SK-N-SH (cell line): Measurements from ENCODE around the gene G6PD. TPM values are rescaled to one million over a fixed set of nuclear protein-coding genes. Genes with fewer than 3 reads are reported as not detected.

Experiments used
- CTCF ChIA-PET: fragments of 300-600, 350-600 bp; formaldehyde crosslinking; extraction: SDS; loops from one replicate; lab custom pipeline; 2021; lab: Yijun Ruan, JAX
- POLR2A ChIA-PET: fragments of 350-600 bp; sonication (Branson Sonifier 250); formaldehyde crosslinking; extraction: SDS; loops from one replicate; lab custom pipeline; 2020; ENCODE audit warnings: antibody characterized with exemption, inconsistent platforms; lab: Yijun Ruan, JAX
- DNase-seq: peaks from one replicate; pipeline ENCODE4 v3.0.0; 2012
- H2AFZ ChIP-seq: fragments of 200-600 bp; sonication (generic); 2 replicates; pipeline ENCODE4 v1.8.1; 2016; ENCODE audit warnings: antibody characterized with exemption, mild to moderate bottlenecking, low read depth
- H3F3A ChIP-seq: fragments of 200-600 bp; sonication (generic); replicated peaks from 2 replicates; pipeline ENCODE3; 2016; ENCODE audit warnings: antibody characterized with exemption, mild to moderate bottlenecking; ENCODE audit not compliant: insufficient read depth
- H3K27ac ChIP-seq, 2 experiments: fragments of 200-500 bp in 1 of 2; fragments of 200-600 bp in 1 of 2; sonication (Bioruptor generic) in 1 of 2; sonication (generic), shearing (Covaris generic) in 1 of 2; 2 replicates each; pipeline versions ENCODE4 v1.5.1 to v1.6.1; 2014 to 2016; ENCODE audit warnings: low read depth in 2 of 2, inconsistent platforms in 1 of 2, low read length in 1 of 2, mild to moderate bottlenecking in 1 of 2, mixed read lengths in 1 of 2
- H3K27me3 ChIP-seq: fragments of 200-600 bp; sonication (generic), shearing (Covaris generic); 2 replicates; pipeline ENCODE4 v1.6.1; 2016; ENCODE audit warnings: mixed run types; ENCODE audit not compliant: insufficient read depth
- H3K36me3 ChIP-seq, 2 experiments: fragments of 200-500 bp in 1 of 2; fragments of 200-600 bp in 1 of 2; sonication (Bioruptor generic) in 1 of 2; sonication (generic) in 1 of 2; replicated peaks in 1 of 2; 2 replicates each; pipeline versions ENCODE3 to v1.5.1; 2014 to 2016; ENCODE audit warnings: low read length in 1 of 2, mild to moderate bottlenecking in 1 of 2; ENCODE audit not compliant: insufficient read depth in 2 of 2, control insufficient read depth in 1 of 2
- H3K4me1 ChIP-seq, 2 experiments: fragments of 200-500 bp in 1 of 2; fragments of 200-600 bp in 1 of 2; sonication (Bioruptor generic) in 1 of 2; sonication (generic), shearing (Covaris generic) in 1 of 2; 2 replicates each; pipeline versions ENCODE4 v1.5.1 to v1.6.1; 2014 to 2016; ENCODE audit warnings: low read depth in 1 of 2, low read length in 1 of 2, mixed run types in 1 of 2; ENCODE audit not compliant: insufficient read depth in 2 of 2, control insufficient read depth in 1 of 2
- H3K4me2 ChIP-seq: fragments of 200-600 bp; sonication (generic), shearing (Covaris generic); 2 replicates; pipeline ENCODE4 v1.6.1; 2017; ENCODE audit warnings: mixed run types
- H3K4me3 ChIP-seq, 2 experiments: fragments of 200-500 bp in 1 of 2; fragments of 200-600 bp in 1 of 2; sonication (Bioruptor generic) in 1 of 2; sonication (generic), shearing (Covaris generic) in 1 of 2; 2 replicates each; pipeline versions ENCODE4 v1.5.1 to v1.8.1; 2014 to 2016; ENCODE audit warnings: low read depth in 2 of 2, inconsistent platforms in 1 of 2, low read length in 1 of 2, mild to moderate bottlenecking in 1 of 2, mixed read lengths in 1 of 2, moderate library complexity in 1 of 2
- H3K79me2 ChIP-seq: fragments of 200-600 bp; sonication (generic); 2 replicates; pipeline ENCODE4 v1.8.1; 2017; ENCODE audit warnings: mild to moderate bottlenecking; ENCODE audit not compliant: insufficient read depth
- H3K9ac ChIP-seq: fragments of 200-600 bp; sonication (generic); 2 replicates; pipeline ENCODE4 v1.6.1; 2017; ENCODE audit warnings: mixed run types
- H3K9me2 ChIP-seq: fragments of 200-600 bp; sonication (generic); 2 replicates; pipeline ENCODE4 v1.6.1; 2017; ENCODE audit warnings: mixed run types
- H3K9me3 ChIP-seq: fragments of 200-600 bp; sonication (generic); 2 replicates; pipeline ENCODE4 v1.6.1; 2017; ENCODE audit warnings: mixed run types, mild to moderate bottlenecking, moderate library complexity
- H4K20me1 ChIP-seq: fragments of 200-600 bp; sonication (generic); 2 replicates; pipeline ENCODE4 v1.6.1; 2017; ENCODE audit warnings: mild to moderate bottlenecking, mixed run types; ENCODE audit not compliant: insufficient read depth
- CHD2 ChIP-seq: fragments of 150-350 bp; IDR thresholded peaks from 2 replicates; pipeline ENCODE4 v1.6.1; 2018; ENCODE audit warnings: low read length; ENCODE audit not compliant: partially characterized antibody
- CTCF ChIP-seq: fragments of 200-600 bp; sonication (generic); IDR thresholded peaks from 2 replicates; pipeline ENCODE4 v1.6.1; 2017; ENCODE audit warnings: antibody characterized with exemption, mild to moderate bottlenecking, moderate library complexity
- ELF1 ChIP-seq: IDR thresholded peaks from 2 replicates; pipeline ENCODE4 v1.4.0; 2012
- FOXM1 ChIP-seq: IDR thresholded peaks from 2 replicates; pipeline ENCODE4 v1.4.0; 2012; ENCODE audit warnings: low read depth, mild to moderate bottlenecking
- IRF3 ChIP-seq: fragments of 150-350 bp; IDR thresholded peaks from 2 replicates; pipeline ENCODE4 v1.6.1; 2016; ENCODE audit warnings: mild to moderate bottlenecking, low read depth, low read length
- JUND ChIP-seq: IDR thresholded peaks from 2 replicates; pipeline ENCODE4 v1.4.0; 2012
- MEF2A ChIP-seq: IDR thresholded peaks from 2 replicates; pipeline ENCODE4 v1.4.0; 2012; ENCODE audit warnings: low read depth, borderline replicate concordance
- MXI1 ChIP-seq: IDR thresholded peaks from 2 replicates; pipeline ENCODE4 v1.6.1; 2012; ENCODE audit warnings: mild to moderate bottlenecking, low read depth, low read length, improper control_type of control experiment
- NRF1 ChIP-seq: IDR thresholded peaks from 2 replicates; pipeline ENCODE4 v1.6.1; 2012; ENCODE audit warnings: low read depth, mild to moderate bottlenecking, low read length
- POLR2AphosphoS5 ChIP-seq: IDR thresholded peaks from 2 replicates; pipeline ENCODE4 v1.6.1; 2012; ENCODE audit warnings: low read depth, low read length
- RAD21 ChIP-seq: IDR thresholded peaks from 2 replicates; pipeline ENCODE4 v1.6.1; 2012; ENCODE audit warnings: mild to moderate bottlenecking, low read length
- RCOR1 ChIP-seq: fragments of 150-350 bp; IDR thresholded peaks from 2 replicates; pipeline ENCODE4 v1.6.1; 2017; ENCODE audit warnings: antibody characterized with exemption, low read length
- SIN3A ChIP-seq: IDR thresholded peaks from 2 replicates; pipeline ENCODE4 v1.6.1; 2012; ENCODE audit warnings: low read depth, mild to moderate bottlenecking, low read length, moderate library complexity, borderline replicate concordance
- TCF12 ChIP-seq: IDR thresholded peaks from 2 replicates; pipeline ENCODE4 v1.4.0; 2012
- YY1 ChIP-seq: IDR thresholded peaks from 2 replicates; pipeline ENCODE4 v1.4.0; 2012; ENCODE audit warnings: low read depth, mild to moderate bottlenecking
- WGBS: methylation state at CpG from one replicate; pipeline ENCODE4 v1.1.6; 2017; ENCODE audit warnings: low lambda C conversion rate; 5-methylcytosine and 5-hydroxymethylcytosine counted together
- polyA plus RNA-seq, 3 experiments: library from polyadenylated mRNA; depleted of rRNA; stranded (reverse); fragments of >200 nt; gene quantifications; 2 replicates each; pipeline ENCODE4 v1.2.3, GENCODE V29; 2012

Gene G6PD
- polyA plus RNA-seq, 1 of the 3 experiments (the other 2 are of a cell fraction): 131 TPM

DNA sequence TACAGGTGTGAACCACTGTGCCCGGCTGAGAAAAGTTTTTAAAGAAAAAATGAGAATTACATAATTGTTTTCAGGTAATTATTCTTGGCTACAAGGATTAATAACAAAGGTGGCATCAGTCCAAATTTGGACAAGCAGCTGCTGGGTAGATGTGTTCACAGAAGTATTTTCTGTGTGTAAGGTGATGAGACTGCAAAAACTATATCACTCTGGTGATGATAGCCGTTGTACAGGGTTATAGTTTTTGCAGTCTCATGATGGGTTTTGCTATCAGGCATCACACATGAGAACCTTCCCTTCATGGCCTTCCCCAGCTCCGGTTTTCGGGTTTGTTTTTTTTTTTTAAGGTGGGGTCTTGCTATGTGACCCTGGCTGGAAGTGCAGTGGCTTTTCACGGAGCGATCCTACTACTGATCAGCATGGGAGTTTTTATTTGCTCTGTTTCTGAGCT lies 51.1 kb downstream of the G6PD start:
- H3K4me2 ChIP-seq: no peak overlapping the region
- WGBS: 40% methylated on average over 6 of the region's 6 CpGs
- H2AFZ ChIP-seq: no peak overlapping the region
- no peaks in the 10 kb centered on the region for H3K4me1 ChIP-seq
- no peaks in the 10 kb centered on the region for H4K20me1 ChIP-seq
- H3K9me2 ChIP-seq: no peaks in the 10 kb centered on the region
- peaks cover 2% of the 10 kb centered on the region for H3F3A ChIP-seq
- H3K79me2 ChIP-seq: no peaks in the 10 kb centered on the region
- no peak for DNase-seq
- H3K4me3 ChIP-seq: no peak overlapping the region
- H3K27ac ChIP-seq: no peak overlapping the region
- no peaks in the 10 kb centered on the region for H3K36me3 ChIP-seq
- no peak overlapping the region for H3K9ac ChIP-seq
- ChIA-PET POLR2A (no interaction called here), CTCF (no interaction called here)
- H3K27me3 ChIP-seq: peaks cover 4% of the 10 kb centered on the region; the same call in 1 of the 2 replicates
- TF ChIP-seq YY1: no peak
- TF ChIP-seq CHD2: no peak
- no peak for TF ChIP-seq JUND
- TF ChIP-seq TCF12: no peak
- TF ChIP-seq MEF2A: no peak
- no peak for TF ChIP-seq RCOR1
- TF ChIP-seq POLR2AphosphoS5: no peak
- TF ChIP-seq FOXM1: no peak
- no peak for TF ChIP-seq SIN3A
- no peak for TF ChIP-seq ELF1
- no peak for TF ChIP-seq NRF1
- no peak for TF ChIP-seq CTCF
- TF ChIP-seq MXI1: no peak
- no peak for TF ChIP-seq IRF3
- H3K9me3 ChIP-seq: no peaks in the 10 kb centered on the region

DNA sequence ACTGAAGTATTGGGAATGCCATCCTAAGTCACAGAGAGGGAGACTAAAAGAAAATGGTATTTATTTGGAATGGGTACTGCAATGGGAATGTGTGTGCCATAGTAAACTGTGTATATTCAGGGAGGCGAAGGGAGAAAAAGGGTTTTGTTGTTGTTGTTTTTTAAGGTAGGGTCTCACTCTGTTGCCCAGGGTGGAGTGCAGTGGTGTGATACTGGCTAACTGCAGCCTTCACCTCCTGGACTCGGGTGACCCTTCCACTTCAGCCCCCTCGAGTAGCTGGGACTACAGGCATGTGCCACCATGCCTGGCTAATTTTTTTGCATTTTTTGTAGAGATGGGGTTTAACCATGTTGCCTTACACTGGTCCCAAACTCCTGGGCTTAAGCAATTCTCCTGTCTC lies 51.9 kb downstream of the G6PD start:
- no peak overlapping the region for H3K9ac ChIP-seq
- H3K9me2 ChIP-seq: no peaks in the 10 kb centered on the region
- H3K4me1 ChIP-seq: peaks cover 0 to 1% of the 10 kb centered on the region in 2 experiments; a peak in 1 of 4 replicates
- CTCF ChIA-PET: no interaction called here
- no peak overlapping the region for H3K4me2 ChIP-seq
- TF ChIP-seq MXI1 (no peak), IRF3 (no peak), RAD21 (no peak), JUND (no peak), NRF1 (no peak)
- TF ChIP-seq, all 33 proteins: peak for 0
- H3K27me3 ChIP-seq: peaks cover 4% of the 10 kb centered on the region; the same call in 1 of the 2 replicates
- H2AFZ ChIP-seq: no peak overlapping the region
- WGBS: 34% methylated on average over 3 of the region's 3 CpGs
- DNase-seq: no peak
- H3K4me3 ChIP-seq: no peak overlapping the region
- POLR2A ChIA-PET: no interaction called here
- H3K27ac ChIP-seq: no peak overlapping the region
- no peaks in the 10 kb centered on the region for H3K9me3 ChIP-seq
- H4K20me1 ChIP-seq: no peaks in the 10 kb centered on the region
- H3K79me2 ChIP-seq: 0 out of 2 replicates have a peak, but pooled peaks cover 4% of the 10 kb centered on the region
- no peaks in the 10 kb centered on the region for H3K36me3 ChIP-seq
- peaks cover 2% of the 10 kb centered on the region for H3F3A ChIP-seq
